Stimulated activated CD8-positive, alpha-beta memory T cell treated with anti-CD3 and anti-CD28 coated beads, Interleukin-7, amount 100 ng/mL, for 24 hours (primary cell): ENCODE measurements around the gene TNIP3.
"Not testable (repeated sequence)": the region's sequence is repeated elsewhere in the genome, so short reads cannot be mapped to it uniquely, and the experiment has no call there.

Experiments
- DNase-seq: peaks from one replicate; pipeline ENCODE4 v3.0.0-alpha.2; 2020; ENCODE audit warnings: low read depth

Gene TNIP3

GRCh38 chr4:121164291-121164690 lies at the start of gene TNIP3:
Gene TNIP3 (minus strand): TSS chr4:121164321. CDS start chr4:121164125, 196 bp downstream.
- no peak for DNase-seq

GRCh38 chr4:121212806-121213205 lies 48.7 kb upstream of the TNIP3 start:
- no peak for DNase-seq

- DNase-seq, result no peak
Measured at GRCh38 chr4:121209171-121209570, 45.0 kb upstream of the TNIP3 start.

GRCh38 chr4:121208244-121209007 lies 44.3 kb upstream of the TNIP3 start:
- DNase-seq, result no peak

- not testable (repeated sequence) for DNase-seq
Measured at GRCh38 chr4:121205777-121206176, 41.7 kb upstream of the TNIP3 start.

- no peak for DNase-seq
Measured at GRCh38 chr4:121200795-121201472, 36.8 kb upstream of the TNIP3 start.

GRCh38 chr4:121199742-121200561 lies 35.8 kb upstream of the TNIP3 start:
- DNase-seq, result no peak

- no peak for DNase-seq
Measured at GRCh38 chr4:121198251-121198650, 34.1 kb upstream of the TNIP3 start.

- no peak for DNase-seq
Measured at GRCh38 chr4:121195649-121196048, 31.5 kb upstream of the TNIP3 start.

- DNase-seq, result no peak
Measured at GRCh38 chr4:121192480-121192879, 28.4 kb upstream of the TNIP3 start.

- DNase-seq, result no peak
Measured at GRCh38 chr4:121192013-121192412, 27.9 kb upstream of the TNIP3 start.

GRCh38 chr4:121191361-121191760 lies 27.2 kb upstream of the TNIP3 start:
- no peak for DNase-seq

GRCh38 chr4:121190389-121190788 lies 26.3 kb upstream of the TNIP3 start:
- DNase-seq, result no peak

- DNase-seq, result no peak
Measured at GRCh38 chr4:121189326-121190215, 25.4 kb upstream of the TNIP3 start.

GRCh38 chr4:121187206-121187605 lies 23.1 kb upstream of the TNIP3 start:
- DNase-seq, result no peak

GRCh38 chr4:121185960-121186359 lies 21.8 kb upstream of the TNIP3 start:
- DNase-seq, result no peak

GRCh38 chr4:121183989-121184388 lies 19.9 kb upstream of the TNIP3 start:
- DNase-seq, result no peak

- no peak for DNase-seq
Measured at GRCh38 chr4:121183361-121183760, 19.2 kb upstream of the TNIP3 start.

- DNase-seq, result no peak
Measured at GRCh38 chr4:121182296-121182695, 18.2 kb upstream of the TNIP3 start.

- DNase-seq, result no peak
Measured at GRCh38 chr4:121181493-121181892, 17.4 kb upstream of the TNIP3 start.

GRCh38 chr4:121180558-121180957 lies 16.4 kb upstream of the TNIP3 start:
- DNase-seq, result no peak
